ENCODE results near the gene HAUS3.

- TF ChIP-seq CTCF (conservative IDR thresholded peaks at IDR 0.05; ENCODE audit: low read depth in 2 of 2) = no peak
- TF ChIP-seq REST (IDR thresholded peaks at IDR 0.05; ENCODE audit: unreplicated experiment) = no peak
- TF ChIP-seq EZH2 (IDR thresholded peaks at IDR 0.05; ENCODE audit: low read depth, unreplicated experiment) = no peak
- no peak for TF ChIP-seq JUNB (IDR thresholded peaks at IDR 0.05; ENCODE audit: unreplicated experiment)
- TF ChIP-seq EZH2phosphoT487 (IDR thresholded peaks at IDR 0.05; ENCODE audit: unreplicated experiment) = no peak
- no peak for TF ChIP-seq POLR2AphosphoS5 (IDR thresholded peaks at IDR 0.05; ENCODE audit: low read depth)
- no peak for TF ChIP-seq ZNF462 (CRISPR knock-in tag; IDR thresholded peaks at IDR 0.05)
Observed at GRCh38 chr4:2263926-2264321, 22.0 kb upstream of the HAUS3 start.
